NCI-H2107 treated with DMSO at 0.1 percent for 48 hours (cell line): Measurements from ENCODE around the gene TERT.

Experiments used
- DNase-seq: peaks from one replicate; lab custom pipeline; 2025; ENCODE audit not compliant: unreplicated experiment; lab: John Stamatoyannopoulos, UW

The TERT gene

GRCh38 chr5:1222621-1223277 is 72.1 kb downstream of the TERT start:
- DNase-seq = no peak

DNA sequence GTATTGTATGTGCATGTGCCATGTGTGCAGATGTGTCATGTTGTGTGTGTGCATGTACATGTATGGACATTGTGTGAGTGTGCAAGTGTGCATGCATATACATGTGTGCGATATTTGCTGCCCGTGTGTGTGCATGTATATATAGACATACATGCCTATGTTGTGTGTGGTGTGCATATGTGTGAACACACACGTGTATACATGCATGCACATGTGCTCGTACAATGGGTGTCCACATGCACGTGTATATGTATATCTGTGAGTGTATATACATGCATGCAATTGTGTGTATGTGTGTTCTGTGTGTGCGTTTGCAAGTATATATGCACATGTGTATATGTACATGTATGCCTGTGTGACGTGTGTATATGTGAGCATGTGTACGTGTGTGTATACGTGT is 72.7 kb downstream of the TERT start:
- no peak for DNase-seq

- DNase-seq = no peak
Observed at GRCh38 chr5:1221721-1222120, 73.1 kb downstream of the TERT start.

DNA sequence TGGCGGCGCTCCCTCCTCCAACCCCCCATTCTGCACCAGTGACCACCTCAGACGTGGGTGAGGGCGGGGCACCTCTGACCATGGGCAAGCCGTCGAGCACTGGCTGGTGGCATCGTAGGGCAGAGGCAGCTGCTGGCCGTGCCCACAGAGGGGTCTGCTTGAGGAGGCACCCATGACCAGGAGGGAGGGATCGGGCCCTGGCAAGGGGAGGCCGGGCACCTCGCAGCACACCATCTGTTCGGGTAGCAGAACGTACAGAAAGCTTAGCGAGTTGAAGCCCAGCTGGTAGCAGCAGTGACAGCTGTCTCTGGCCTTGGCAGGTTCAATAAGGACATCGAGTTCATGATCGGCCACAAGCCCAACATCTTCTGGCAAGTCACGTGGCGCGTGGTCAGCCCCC is 74.0 kb downstream of the TERT start:
- no peak for DNase-seq

- no peak for DNase-seq
Observed at GRCh38 chr5:1220351-1220750, 74.5 kb downstream of the TERT start.

DNA sequence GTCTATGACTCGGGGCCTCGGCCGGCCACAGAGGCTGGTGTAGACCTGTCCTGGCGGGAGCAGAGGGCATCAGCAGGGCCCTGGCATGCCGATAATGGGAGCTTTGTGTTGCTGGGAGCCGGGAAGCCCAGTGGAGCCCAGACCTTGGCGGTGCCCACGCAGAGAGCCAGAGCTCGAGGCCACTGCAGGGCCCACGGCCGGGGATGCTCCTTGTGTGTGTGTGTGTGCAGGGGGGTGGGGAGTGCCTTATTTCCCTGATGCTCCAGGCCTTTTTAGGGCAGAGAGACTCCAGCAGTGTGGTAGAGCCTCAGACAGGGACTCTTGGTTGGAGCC is 75.1 kb downstream of the TERT start:
- no peak for DNase-seq

DNA sequence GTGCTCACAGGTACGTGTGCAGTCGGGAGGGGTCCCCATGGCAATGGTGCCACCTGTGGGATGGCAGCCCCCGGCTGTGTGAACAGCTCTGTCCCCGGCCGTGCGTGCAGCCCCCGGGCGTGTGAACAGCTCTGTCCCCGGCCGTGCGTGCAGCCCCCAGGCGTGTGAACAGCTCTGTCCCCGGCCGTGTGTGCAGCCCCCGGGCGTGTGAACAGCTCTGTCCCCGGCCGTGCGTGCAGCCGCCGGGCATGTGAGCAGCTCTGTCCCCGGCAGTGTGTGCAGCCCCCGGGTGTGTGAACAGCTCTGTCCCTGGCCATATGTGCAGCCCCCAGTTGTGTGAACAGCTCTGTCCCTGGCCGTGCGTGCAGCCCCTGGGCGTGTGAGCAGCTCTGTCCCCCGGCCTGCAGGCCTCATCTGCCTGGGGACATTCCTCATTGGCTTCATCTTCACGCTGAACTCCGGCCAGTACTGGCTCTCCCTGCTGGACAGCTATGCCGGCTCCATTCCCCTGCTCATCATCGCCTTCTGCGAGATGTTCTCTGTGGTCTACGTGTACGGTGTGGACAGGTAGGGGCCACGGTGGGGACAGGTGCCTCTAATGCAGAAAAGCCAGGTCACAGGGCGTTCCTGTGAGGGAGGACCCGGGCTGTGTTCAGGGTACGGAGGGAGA is 75.6 kb downstream of the TERT start:
- DNase-seq = no peak

DNA sequence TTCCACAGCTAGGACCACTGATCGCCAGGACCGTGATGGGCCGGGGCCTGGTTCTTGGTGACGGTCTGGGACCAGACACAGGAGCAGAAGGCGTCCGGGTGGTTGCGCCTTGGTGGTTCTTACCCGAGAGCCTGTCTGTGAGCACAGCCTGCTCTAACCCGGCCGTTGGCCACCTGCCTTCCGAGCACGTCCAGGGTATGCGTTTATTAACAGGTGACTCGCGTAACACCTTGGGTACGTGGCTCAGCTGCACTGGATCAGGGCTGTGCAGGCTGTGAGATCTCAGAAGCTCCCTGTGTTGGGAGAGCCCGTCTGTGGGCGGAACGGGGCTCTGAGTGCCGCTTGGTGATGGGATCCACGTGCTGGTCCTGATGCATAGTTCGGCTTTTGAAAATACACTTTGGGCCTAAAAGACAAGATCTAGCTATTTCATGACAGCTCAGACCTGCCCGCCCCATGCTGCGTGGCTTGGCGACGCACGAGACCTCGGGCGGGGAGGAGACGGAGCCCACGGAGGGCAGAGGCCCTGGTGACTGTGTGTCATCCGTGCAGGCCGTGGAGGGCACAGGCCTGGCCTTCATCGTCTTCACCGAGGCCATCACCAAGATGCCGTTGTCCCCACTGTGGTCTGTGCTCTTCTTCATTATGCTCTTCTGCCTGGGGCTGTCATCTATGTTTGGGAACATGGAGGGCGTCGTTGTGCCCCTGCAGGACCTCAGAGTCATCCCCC is 76.4 kb downstream of the TERT start:
- no peak for DNase-seq

DNA sequence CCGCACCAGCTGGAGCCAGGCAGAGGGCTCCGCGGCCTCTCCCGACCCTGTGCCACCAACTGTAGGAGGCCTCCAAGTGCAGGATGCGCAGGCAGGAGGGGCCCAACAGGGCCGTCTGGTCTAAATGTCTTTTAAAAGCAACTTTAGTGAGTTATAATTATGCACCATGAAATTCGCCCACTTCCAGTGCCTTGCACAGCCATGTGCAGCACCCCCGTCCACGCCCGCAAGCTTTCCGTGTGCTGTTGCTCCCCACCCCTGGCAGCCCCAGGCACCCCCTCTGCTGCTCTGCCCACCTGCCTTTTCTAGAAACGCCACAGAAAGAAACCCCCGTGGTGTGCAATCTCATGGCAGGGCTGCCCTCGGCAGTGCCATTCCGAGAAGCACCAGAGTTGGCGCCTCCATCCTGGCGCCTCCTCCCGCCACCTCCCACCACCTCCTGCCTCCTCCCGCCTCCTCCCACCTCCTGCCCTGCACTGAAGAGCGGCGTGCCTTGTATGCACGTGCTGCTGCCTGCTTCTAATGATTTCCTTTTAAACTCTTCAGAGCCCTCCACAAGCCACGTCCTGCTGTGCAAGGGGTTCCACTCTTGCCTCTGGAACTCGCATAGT is 77.2 kb downstream of the TERT start:
- DNase-seq = no peak

DNA sequence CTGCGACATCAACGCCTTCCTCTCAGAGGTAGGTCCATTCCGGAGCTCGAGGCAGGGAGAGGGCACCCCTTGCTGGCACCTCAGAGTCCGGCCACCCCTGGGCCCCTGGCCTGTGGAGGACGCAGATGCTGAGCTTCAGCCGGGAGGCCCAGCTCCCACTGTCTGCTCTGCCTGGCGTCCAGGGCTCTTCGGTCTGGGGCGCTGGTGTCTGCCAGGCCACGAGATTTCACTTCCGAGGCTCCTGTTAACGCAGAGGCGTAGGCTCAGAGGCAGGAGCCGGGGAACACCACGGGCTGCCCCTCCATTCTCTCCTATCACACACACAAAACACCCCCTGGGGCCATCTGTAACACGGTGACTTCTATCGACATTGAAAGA is 78.0 kb downstream of the TERT start:
- DNase-seq = no peak

GRCh38 chr5:1216211-1216917 is 78.5 kb downstream of the TERT start:
- DNase-seq = no peak

DNA sequence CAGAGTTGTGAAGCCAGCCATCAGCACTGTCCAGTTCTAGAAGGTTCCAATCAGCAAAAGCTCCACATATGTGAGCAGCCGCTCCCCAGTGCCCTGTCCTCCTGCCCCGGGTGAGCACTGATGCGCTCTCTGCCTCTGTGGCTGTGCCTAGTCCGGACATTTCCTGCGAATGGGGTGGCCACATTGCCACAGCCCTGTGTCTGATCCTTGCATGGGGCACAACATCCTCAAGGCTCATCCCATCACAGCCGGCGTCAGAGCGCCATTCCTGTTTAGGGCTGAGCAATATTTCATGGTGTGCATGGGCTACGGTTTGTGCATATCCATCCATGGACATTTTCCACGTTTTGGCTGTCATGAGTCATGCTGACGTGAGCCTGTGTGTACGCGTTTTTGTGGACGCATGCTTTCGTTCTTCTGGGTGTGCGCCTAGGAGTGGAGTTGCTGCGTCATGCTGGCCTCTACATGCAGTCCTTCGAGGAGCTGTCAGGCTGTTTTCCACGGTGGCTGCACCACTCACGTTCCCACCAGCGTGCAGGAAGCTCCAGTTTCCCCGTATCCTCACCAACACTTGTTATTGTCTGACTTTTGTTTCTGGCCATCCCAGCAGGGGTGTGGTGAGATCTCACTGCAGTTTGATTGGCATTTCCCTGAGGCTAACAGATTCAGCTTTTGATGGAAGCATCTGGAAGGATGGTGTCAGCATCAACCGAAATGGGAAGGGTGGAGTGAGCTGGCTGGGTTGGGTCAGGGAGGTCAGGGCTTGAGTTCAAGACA is 79.4 kb downstream of the TERT start:
- no peak for DNase-seq

DNA sequence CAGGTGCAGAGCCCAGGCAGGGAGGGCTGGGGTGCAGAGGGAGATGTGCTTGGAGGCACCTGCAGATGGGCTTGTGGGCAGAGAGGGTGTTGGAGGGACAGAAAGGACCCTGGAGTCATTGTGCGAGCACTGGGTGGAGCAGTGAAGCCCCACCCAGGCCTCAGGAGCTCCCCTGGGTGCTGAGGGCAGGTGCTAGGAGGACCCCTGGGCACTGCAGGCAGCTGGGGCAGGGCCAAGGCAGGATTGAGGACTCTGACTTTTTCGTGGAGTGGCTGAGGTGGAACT is 80.0 kb downstream of the TERT start:
- peak; percentile 78 for DNase-seq

DNA sequence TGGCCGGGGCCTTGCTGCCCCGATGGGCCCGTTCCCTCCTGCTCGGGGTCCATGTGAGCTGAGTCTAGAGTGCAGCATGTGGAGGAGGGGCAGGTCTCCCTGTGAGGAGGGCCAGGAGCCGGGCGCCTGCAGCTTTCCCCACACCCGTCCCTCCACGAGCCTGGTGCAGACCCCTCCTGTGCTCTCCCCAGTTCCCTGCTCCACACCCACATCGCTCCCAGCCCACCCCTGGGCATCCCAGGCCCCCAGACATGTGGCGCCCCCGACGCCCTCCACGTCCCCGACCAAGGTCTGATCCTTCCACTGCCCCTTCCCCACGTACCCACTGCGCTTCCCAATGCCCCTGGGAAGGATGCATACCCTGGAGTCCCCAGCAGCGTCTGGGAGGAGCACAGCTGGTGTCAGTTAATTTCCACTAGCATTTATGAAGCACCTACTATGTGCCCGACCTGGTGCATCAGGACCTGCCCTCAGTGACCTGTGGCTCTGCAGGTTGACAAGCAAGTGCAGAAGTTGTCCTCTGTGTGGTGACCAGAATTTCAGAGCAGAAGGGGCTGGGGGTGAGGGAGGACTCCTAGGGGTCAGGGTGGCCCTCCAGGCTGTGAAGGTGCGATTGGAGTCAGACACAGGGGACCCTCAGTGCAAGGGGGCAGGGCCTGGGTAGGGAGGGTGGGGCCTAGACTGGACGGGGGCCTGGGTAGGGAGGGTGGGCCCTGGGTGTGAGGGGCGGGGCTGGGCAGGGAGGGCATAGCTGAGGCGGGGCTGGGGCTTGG is 80.5 kb downstream of the TERT start:
- no peak for DNase-seq

DNA sequence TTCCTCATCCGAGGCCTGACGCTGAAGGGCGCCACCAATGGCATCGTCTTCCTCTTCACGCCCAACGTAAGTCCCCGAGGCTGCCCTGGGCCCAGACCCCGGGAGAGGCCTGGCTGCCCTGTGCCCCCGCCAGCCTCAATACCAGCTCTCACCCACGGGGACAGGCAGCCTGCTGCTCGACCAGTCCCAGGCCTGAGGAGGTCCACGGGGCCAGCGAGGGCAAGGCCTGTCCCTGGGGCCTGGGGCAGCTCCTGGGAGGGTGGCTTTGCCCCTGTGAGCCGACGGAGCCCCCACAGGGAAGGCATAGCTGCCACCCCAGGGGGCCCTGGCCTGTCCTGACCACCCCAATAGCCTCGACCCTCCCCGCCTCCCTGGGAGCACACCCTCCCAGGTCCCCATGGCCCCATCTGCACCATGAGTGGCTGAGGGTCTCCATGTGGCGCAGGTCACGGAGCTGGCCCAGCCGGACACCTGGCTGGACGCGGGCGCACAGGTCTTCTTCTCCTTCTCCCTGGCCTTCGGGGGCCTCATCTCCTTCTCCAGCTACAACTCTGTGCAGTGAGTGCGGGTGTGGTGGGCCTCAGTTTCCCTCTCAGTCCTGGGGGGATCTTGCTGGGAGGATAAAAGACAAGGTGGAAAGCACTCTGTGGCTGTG is 81.2 kb downstream of the TERT start:
- no peak for DNase-seq

DNA sequence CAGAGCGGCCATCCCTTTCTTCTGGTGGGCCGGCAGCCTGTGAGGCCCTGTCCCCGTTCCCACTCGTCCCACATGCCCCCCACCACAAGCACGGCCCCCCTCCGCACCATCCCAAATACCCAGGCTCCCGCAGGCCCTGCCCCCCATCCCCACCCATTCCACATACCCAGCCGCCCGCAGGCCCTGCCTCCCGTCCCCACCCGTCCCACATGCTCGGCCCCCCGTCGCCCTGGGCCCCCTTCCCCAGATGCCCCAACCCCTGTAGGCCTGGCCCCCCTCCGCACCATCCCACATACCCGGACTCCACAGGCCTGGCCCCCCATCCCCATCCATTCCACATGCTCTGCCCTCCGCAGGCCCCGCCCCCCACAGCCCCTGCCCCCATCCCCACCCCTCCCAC is 82.0 kb downstream of the TERT start:
- DNase-seq = no peak

DNA sequence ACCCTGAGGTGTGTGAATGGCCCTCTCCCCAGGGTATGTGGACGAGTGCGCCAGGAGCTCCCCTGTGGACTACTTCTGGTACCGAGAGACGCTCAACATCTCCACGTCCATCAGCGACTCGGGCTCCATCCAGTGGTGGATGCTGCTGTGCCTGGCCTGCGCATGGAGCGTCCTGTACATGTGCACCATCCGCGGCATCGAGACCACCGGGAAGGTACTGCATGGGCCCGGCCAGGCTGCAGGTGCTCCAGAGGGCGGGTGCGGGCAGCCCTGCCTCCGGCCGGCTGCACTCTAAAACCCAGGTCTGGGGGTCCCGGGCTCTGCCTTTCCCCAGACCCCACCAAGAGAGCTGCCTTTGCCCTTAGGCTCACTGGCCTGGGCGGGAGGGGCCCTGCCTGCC is 82.6 kb downstream of the TERT start:
- DNase-seq = no peak

- DNase-seq = no peak
Observed at GRCh38 chr5:1211701-1212100, 83.2 kb downstream of the TERT start.

GRCh38 chr5:1210832-1211251 is 84.0 kb downstream of the TERT start:
- DNase-seq = no peak
